H1 (cell line): ENCODE measurements around the gene ARID5B.

Source experiments
- CHD1 ChIP-seq: IDR thresholded peaks from 2 replicates; pipeline ENCODE4 v1.6.1; 2012; ENCODE audit warnings: low read depth, low read length, improper control_type of control experiment
- TEAD4 ChIP-seq: IDR thresholded peaks from 2 replicates; pipeline ENCODE4 v1.6.1; 2012; ENCODE audit warnings: low read depth, low read length, inconsistent platforms, mixed read lengths
- ZNF274 ChIP-seq: IDR thresholded peaks from 2 replicates; pipeline ENCODE4 v1.7.0; 2012; ENCODE audit warnings: low read length, borderline replicate concordance; ENCODE audit errors: extremely low read depth

DNA sequence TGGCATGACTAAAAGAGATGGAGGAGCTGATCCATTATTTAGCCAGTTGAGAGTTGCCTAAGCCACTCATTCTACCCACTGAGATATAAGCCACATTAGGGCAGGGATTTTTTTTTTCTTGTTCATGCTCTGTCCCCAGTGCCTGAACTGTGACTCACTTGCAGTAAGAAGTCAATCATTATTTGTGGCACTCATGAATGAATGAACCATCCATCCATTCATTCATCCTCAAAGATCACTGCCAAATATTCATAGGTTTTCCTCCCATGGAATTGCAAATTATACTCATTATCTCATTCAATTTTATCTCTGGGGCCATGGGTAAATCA is 22.8 kb upstream of the ARID5B start:
- TF ChIP-seq TEAD4 = no peak
- no peak for TF ChIP-seq ZNF274
- TF ChIP-seq CHD1 = no peak
